NT2/D1 (cell line): Measurements from ENCODE around the gene FAM78A.

Experiments
- DNase-seq: peaks from one replicate; pipeline ENCODE4 v3.0.0-alpha.2; 2011; ENCODE audit warnings: low read depth, low spot score
- H3K27me3 ChIP-seq: 2 replicates; pipeline ENCODE4 v1.6.0; 2011; ENCODE audit warnings: mild to moderate bottlenecking; ENCODE audit not compliant: insufficient read length, insufficient read depth
- H3K36me3 ChIP-seq: 2 replicates; pipeline ENCODE4 v1.6.1; 2011; ENCODE audit warnings: mild to moderate bottlenecking, low read length, mixed read lengths; ENCODE audit not compliant: insufficient read depth, insufficient read length
- H3K4me1 ChIP-seq: 2 replicates; pipeline ENCODE4 v1.5.1; 2011; ENCODE audit not compliant: insufficient read depth, insufficient read length
- H3K4me3 ChIP-seq: 2 replicates; pipeline ENCODE4 v1.5.1; 2011; ENCODE audit warnings: low read depth; ENCODE audit not compliant: insufficient read length
- H3K9ac ChIP-seq: 2 replicates; pipeline ENCODE4 v1.6.0; 2011; ENCODE audit warnings: low read depth; ENCODE audit not compliant: insufficient read length
- H3K9me3 ChIP-seq: 2 replicates; pipeline ENCODE4 v1.5.1; 2011; ENCODE audit warnings: mild to moderate bottlenecking, low read length; ENCODE audit not compliant: insufficient read depth
- SUZ12 ChIP-seq: IDR thresholded peaks from 2 replicates; pipeline ENCODE4 v1.6.1; 2011; ENCODE audit not compliant: insufficient read length, insufficient read depth; ENCODE audit errors: extremely low read depth
- YY1 ChIP-seq: IDR thresholded peaks from 2 replicates; pipeline ENCODE4 v1.6.1; 2011; ENCODE audit not compliant: insufficient read length, insufficient read depth
- ZNF274 ChIP-seq: IDR thresholded peaks from 2 replicates; pipeline ENCODE4 v1.6.1; 2011; ENCODE audit warnings: mild to moderate bottlenecking, low read depth, low read length

The FAM78A gene

GRCh38 chr9:131236761-131237160, 39.5 kb downstream of the FAM78A start:
- peaks cover 44% of the 10 kb centered on the region for H3K36me3 ChIP-seq
- no peak for DNase-seq
- no peaks in the 10 kb centered on the region for H3K9me3 ChIP-seq
- H3K27me3 ChIP-seq, result no peaks in the 10 kb centered on the region
- no peak for TF ChIP-seq ZNF274
- TF ChIP-seq YY1, result no peak
- no peak for TF ChIP-seq SUZ12
- no peak overlapping the region for H3K9ac ChIP-seq
- no peak overlapping the region for H3K4me3 ChIP-seq
- H3K4me1 ChIP-seq, result peaks cover 19% of the 10 kb centered on the region

DNA sequence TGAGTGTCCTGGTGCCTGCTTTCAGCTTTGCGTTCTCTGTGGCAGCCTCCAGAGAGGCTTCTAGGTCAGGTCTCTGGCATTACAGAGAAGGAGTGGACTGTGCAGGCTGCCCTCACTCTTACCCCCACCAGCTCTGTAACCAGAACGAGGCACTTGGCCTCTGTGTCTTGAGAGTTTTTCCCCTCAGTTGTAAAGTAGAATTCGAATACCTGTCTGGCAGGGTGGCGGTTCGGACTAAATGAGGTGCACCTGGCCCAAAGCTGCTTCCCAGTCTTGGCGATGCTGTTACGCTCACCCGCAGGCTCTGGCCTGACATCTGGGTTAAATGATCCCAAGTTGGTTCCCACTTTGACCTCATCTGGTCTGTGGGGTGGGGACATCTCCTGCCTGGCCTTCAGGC, 40.1 kb downstream of the FAM78A start:
- Histone ChIP-seq H3K4me3 (no peak overlapping the region), H3K9me3 (no peaks in the 10 kb centered on the region), H3K27me3 (no peaks in the 10 kb centered on the region), H3K9ac (no peak overlapping the region), H3K36me3 (peaks cover 50% of the 10 kb centered on the region), H3K4me1 (peaks cover 17% of the 10 kb centered on the region)
- no peak for DNase-seq
- TF ChIP-seq YY1 (no peak), ZNF274 (no peak), SUZ12 (no peak)

DNA sequence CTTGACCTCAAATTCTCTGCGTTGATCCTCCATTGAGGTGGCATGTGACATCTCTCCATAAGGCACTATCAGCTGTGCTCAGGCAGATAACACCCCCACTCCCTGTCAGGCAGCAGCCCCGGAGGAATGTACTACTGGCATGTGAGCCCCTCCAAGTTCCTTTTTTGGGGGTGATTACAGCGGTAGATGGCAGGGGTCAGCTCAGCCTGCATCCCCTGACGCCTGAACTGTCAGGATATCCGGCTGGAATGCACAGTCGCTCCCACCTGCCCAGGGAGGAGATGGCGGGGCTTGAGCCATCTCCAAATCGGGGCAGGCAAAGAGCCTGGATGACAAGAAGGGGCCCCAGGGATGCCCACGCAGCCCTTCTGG, 40.8 kb downstream of the FAM78A start:
- TF ChIP-seq ZNF274 (no peak), YY1 (no peak), SUZ12 (no peak)
- Histone ChIP-seq H3K9me3 (no peaks in the 10 kb centered on the region), H3K27me3 (no peaks in the 10 kb centered on the region), H3K4me3 (no peak overlapping the region), H3K4me1 (peaks cover 17% of the 10 kb centered on the region), H3K9ac (no peak overlapping the region), H3K36me3 (peaks cover 55% of the 10 kb centered on the region)
- no peak for DNase-seq

DNA sequence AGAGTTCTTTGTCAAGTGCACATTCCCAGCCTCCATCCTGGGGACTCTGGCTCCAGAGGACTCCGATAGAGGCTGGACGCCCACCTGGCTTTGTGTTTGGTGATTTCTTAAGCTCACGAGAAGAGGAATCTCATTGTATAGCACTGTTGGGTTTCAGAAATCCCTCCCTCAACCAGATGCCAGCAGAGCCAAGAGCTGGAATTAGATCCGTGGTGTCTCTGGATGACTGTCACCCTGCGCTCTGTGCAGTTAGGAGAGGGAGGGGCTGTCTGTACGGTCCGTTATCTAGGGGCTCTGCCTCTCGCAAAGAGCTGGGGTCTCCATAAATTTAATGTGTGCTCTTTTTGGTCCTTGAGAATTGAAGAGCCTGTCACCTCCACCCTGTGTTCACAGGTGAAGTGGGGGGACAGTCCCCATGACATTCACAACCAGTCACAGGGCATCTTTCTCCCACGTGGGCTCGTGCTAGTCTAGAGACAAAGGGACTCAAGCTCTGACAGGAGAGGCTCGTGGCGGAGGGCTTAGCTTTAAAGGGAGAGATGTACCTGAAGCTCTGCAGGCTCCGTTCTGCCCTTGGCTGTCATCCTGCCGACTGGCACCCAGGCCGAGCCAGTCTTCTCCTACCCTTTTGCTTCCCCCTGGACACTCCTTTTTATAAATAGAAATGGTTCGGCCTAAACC, 41.4 kb downstream of the FAM78A start:
- H3K27me3 ChIP-seq, result no peaks in the 10 kb centered on the region
- H3K4me1 ChIP-seq, result peaks cover 17% of the 10 kb centered on the region
- no peak overlapping the region for H3K4me3 ChIP-seq
- H3K9me3 ChIP-seq, result no peaks in the 10 kb centered on the region
- no peak for DNase-seq
- TF ChIP-seq ZNF274 (no peak), YY1 (no peak), SUZ12 (no peak)
- H3K36me3 ChIP-seq, result peaks cover 61% of the 10 kb centered on the region
- H3K9ac ChIP-seq, result no peak overlapping the region

DNA sequence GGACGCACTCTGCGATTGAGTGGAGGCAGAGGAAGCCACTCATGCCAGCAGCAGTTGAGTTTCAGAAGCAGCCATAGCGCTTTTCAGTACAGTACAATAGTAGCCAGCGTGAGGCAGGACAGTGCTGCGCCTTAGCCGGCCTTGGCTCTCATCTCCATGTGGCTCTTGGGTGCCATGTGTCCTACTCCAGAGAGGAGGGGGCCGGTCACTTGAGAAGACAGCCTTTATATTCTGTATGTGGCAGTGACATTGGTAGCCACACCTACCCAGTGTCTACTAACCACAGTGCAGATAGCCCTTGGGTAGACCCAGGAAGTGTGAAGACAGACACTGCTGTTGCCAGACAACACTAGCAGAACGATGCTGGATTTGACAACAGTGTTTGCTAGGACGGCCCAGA, 42.3 kb downstream of the FAM78A start:
- DNase-seq, result no peak
- no peaks in the 10 kb centered on the region for H3K9me3 ChIP-seq
- H3K27me3 ChIP-seq, result no peaks in the 10 kb centered on the region
- TF ChIP-seq SUZ12, result no peak
- no peak for TF ChIP-seq YY1
- no peak for TF ChIP-seq ZNF274
- no peak overlapping the region for H3K9ac ChIP-seq
- peaks cover 69% of the 10 kb centered on the region for H3K36me3 ChIP-seq
- H3K4me3 ChIP-seq, result no peak overlapping the region
- peaks cover 10% of the 10 kb centered on the region for H3K4me1 ChIP-seq

GRCh38 chr9:131233556-131233955, 42.8 kb downstream of the FAM78A start:
- Histone ChIP-seq H3K9ac (no peak overlapping the region), H3K36me3 (peaks cover 74% of the 10 kb centered on the region), H3K4me3 (no peak overlapping the region), H3K27me3 (no peaks in the 10 kb centered on the region), H3K9me3 (no peaks in the 10 kb centered on the region), H3K4me1 (peaks cover 10% of the 10 kb centered on the region)
- DNase-seq, result no peak
- TF ChIP-seq SUZ12 (no peak), YY1 (no peak), ZNF274 (no peak)

DNA sequence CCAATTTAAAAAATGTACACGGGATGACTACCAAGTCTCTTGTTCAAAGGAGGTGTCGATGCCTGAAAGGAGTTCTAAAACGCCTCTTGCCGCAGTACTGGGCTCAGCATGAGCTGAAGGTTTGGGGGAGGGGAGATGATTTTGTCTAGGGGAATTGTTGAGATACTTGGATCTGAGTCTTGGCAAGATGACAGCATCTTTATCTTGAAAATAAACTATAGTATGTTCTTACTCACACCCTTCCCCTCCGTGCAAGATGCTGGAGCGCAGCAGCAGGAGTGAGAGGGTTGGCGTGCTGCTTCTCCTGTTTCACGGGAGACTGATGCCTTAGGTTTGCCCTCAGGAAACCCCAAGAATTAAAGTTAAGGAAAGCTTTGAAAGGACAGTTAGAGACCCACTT, 47.3 kb downstream of the FAM78A start:
- no peak for DNase-seq
- Histone ChIP-seq H3K4me1 (peaks cover 14% of the 10 kb centered on the region), H3K4me3 (no peak overlapping the region), H3K9me3 (no peaks in the 10 kb centered on the region), H3K9ac (no peak overlapping the region), H3K27me3 (no peaks in the 10 kb centered on the region), H3K36me3 (peaks cover 78% of the 10 kb centered on the region)
- no peak for TF ChIP-seq YY1
- no peak for TF ChIP-seq ZNF274
- TF ChIP-seq SUZ12, result no peak
